ENCODE data around the gene RNLS.

Gene RNLS

GRCh38 chr10:88347597-88348304 is 235.4 kb downstream of the RNLS start:
- Histone ChIP-seq H3K27ac (ENCODE audit: low read length) (no peak overlapping the region), H3K4me1 (ENCODE audit: low read length) (no peaks in the 10 kb centered on the region), H3K36me3 (replicated peaks; ENCODE audit: low read depth, low read length) (no peaks in the 10 kb centered on the region), H3K79me2 (ENCODE audit: low read length) (no peaks in the 10 kb centered on the region), H4K20me1 (ENCODE audit: insufficient read depth, low read length) (no peaks in the 10 kb centered on the region), H3K9ac (ENCODE audit: low read length) (no peak overlapping the region), H3K4me3 (ENCODE audit: low read length) (no peak overlapping the region), H3K9me3 (ENCODE audit: insufficient read depth, low read length) (no peaks in the 10 kb centered on the region), H3K27me3 (ENCODE audit: low read depth, low read length) (no peaks in the 10 kb centered on the region), H3K4me2 (ENCODE audit: low read length) (no peak overlapping the region), H2AFZ (ENCODE audit: low read depth, low read length) (no peak overlapping the region)
- no peak for TF ChIP-seq EZH2phosphoT487 (IDR thresholded peaks at IDR 0.05; ENCODE audit: low read depth)

- Histone ChIP-seq H3K27me3 (ENCODE audit: low read depth, low read length) (no peaks in the 10 kb centered on the region), H3K4me2 (ENCODE audit: low read length) (no peak overlapping the region), H3K79me2 (ENCODE audit: low read length) (no peaks in the 10 kb centered on the region), H3K36me3 (replicated peaks; ENCODE audit: low read depth, low read length) (no peaks in the 10 kb centered on the region), H3K27ac (ENCODE audit: low read length) (no peak overlapping the region), H2AFZ (ENCODE audit: low read depth, low read length) (no peak overlapping the region), H3K4me1 (ENCODE audit: low read length) (no peaks in the 10 kb centered on the region), H4K20me1 (ENCODE audit: insufficient read depth, low read length) (no peaks in the 10 kb centered on the region), H3K9me3 (ENCODE audit: insufficient read depth, low read length) (no peaks in the 10 kb centered on the region), H3K9ac (ENCODE audit: low read length) (no peak overlapping the region), H3K4me3 (ENCODE audit: low read length) (no peak overlapping the region)
- TF ChIP-seq CTCF (IDR thresholded peaks at IDR 0.05; ENCODE audit: low read depth, low read length) (no peak), EZH2phosphoT487 (IDR thresholded peaks at IDR 0.05; ENCODE audit: low read depth) (no peak)
Measured at GRCh38 chr10:88347022-88347421, 236.1 kb downstream of the RNLS start.

GRCh38 chr10:88346144-88346977 is 236.8 kb downstream of the RNLS start:
- Histone ChIP-seq H3K4me3 (ENCODE audit: low read length) (no peak overlapping the region), H4K20me1 (ENCODE audit: insufficient read depth, low read length) (no peaks in the 10 kb centered on the region), H3K79me2 (ENCODE audit: low read length) (no peaks in the 10 kb centered on the region), H3K4me2 (ENCODE audit: low read length) (no peak overlapping the region), H3K36me3 (replicated peaks; ENCODE audit: low read depth, low read length) (no peaks in the 10 kb centered on the region), H3K9me3 (ENCODE audit: insufficient read depth, low read length) (no peaks in the 10 kb centered on the region), H3K27me3 (ENCODE audit: low read depth, low read length) (no peaks in the 10 kb centered on the region), H3K9ac (ENCODE audit: low read length) (no peak overlapping the region), H3K27ac (ENCODE audit: low read length) (no peak overlapping the region), H3K4me1 (ENCODE audit: low read length) (no peaks in the 10 kb centered on the region), H2AFZ (ENCODE audit: low read depth, low read length) (no peak overlapping the region)
- TF ChIP-seq EZH2phosphoT487 (IDR thresholded peaks at IDR 0.05; ENCODE audit: low read depth) (no peak), CTCF (IDR thresholded peaks at IDR 0.05; ENCODE audit: low read depth, low read length) (no peak)

GRCh38 chr10:88343761-88344484 is 239.2 kb downstream of the RNLS start:
- H3K27ac ChIP-seq (ENCODE audit: low read length): no peak overlapping the region
- H2AFZ ChIP-seq (ENCODE audit: low read depth, low read length): no peak overlapping the region

More at GRCh38 chr10:88343761-88344484, 239.2 kb downstream of the RNLS start:
- Histone ChIP-seq H3K4me1 (ENCODE audit: low read length) (0 out of 2 replicates have a peak, but pooled peaks cover 2% of the 10 kb centered on the region), H3K27me3 (ENCODE audit: low read depth, low read length) (no peaks in the 10 kb centered on the region), H3K4me2 (ENCODE audit: low read length) (no peak overlapping the region), H3K79me2 (ENCODE audit: low read length) (no peaks in the 10 kb centered on the region), H3K9ac (ENCODE audit: low read length) (no peak overlapping the region), H3K36me3 (replicated peaks; ENCODE audit: low read depth, low read length) (no peaks in the 10 kb centered on the region), H3K9me3 (ENCODE audit: insufficient read depth, low read length) (no peaks in the 10 kb centered on the region), H3K4me3 (ENCODE audit: low read length) (no peak overlapping the region), H4K20me1 (ENCODE audit: insufficient read depth, low read length) (no peaks in the 10 kb centered on the region)
- TF ChIP-seq EZH2phosphoT487 (IDR thresholded peaks at IDR 0.05; ENCODE audit: low read depth) (no peak), CTCF (IDR thresholded peaks at IDR 0.05; ENCODE audit: low read depth, low read length) (no peak)
